Mesenchymal stem cell (in vitro differentiated cells and primary cell): ENCODE measurements around the gene ADD3.
A peak's percentile ranks its signal among the peaks of the same experiment; 100 is the strongest.

Source experiments
- DNase-seq: peaks from one replicate; pipeline ENCODE4 v3.0.0-alpha.2; 2013
- H2AFZ ChIP-seq: one replicate; pipeline ENCODE4 v1.6.1; 2013; ENCODE audit warnings: low read depth, mild to moderate bottlenecking, control low read depth, inconsistent platforms, low read length, moderate library complexity
- H2AK5ac ChIP-seq: 2 replicates; pipeline ENCODE4 v1.6.1; 2013; ENCODE audit warnings: low read length, moderate library complexity, mild to moderate bottlenecking, inconsistent platforms; ENCODE audit not compliant: severe bottlenecking
- H2BK120ac ChIP-seq: one replicate; pipeline ENCODE4 v1.6.1; 2013; ENCODE audit warnings: low read depth, mild to moderate bottlenecking, inconsistent platforms, low read length, moderate library complexity
- H2BK12ac ChIP-seq, 2 experiments: one replicate each; pipeline ENCODE4 v1.6.1; 2013; ENCODE audit warnings: inconsistent platforms in 2 of 2, low read length in 2 of 2, mild to moderate bottlenecking in 2 of 2, moderate library complexity in 2 of 2, control low read depth in 1 of 2
- H2BK15ac ChIP-seq: one replicate; pipeline ENCODE4 v1.6.1; 2013; ENCODE audit warnings: mild to moderate bottlenecking, low read depth, inconsistent platforms; ENCODE audit not compliant: poor library complexity, severe bottlenecking
- H2BK5ac ChIP-seq: 2 replicates; pipeline ENCODE4 v1.6.1; 2013; ENCODE audit warnings: low read depth, mild to moderate bottlenecking, low read length, control low read depth, inconsistent platforms; ENCODE audit not compliant: poor library complexity, severe bottlenecking
- H3K14ac ChIP-seq, 2 experiments: one replicate each; pipeline ENCODE4 v1.6.1; 2013; ENCODE audit warnings: inconsistent platforms in 2 of 2, low read length in 2 of 2, control low read depth in 1 of 2, mild to moderate bottlenecking in 1 of 2, moderate library complexity in 1 of 2
- H3K18ac ChIP-seq, 2 experiments: one replicate each; pipeline ENCODE4 v1.6.1; 2013; ENCODE audit warnings: inconsistent platforms in 2 of 2, low read length in 2 of 2, control low read depth in 1 of 2, low read depth in 1 of 2, mild to moderate bottlenecking in 1 of 2
- H3K23ac ChIP-seq, 2 experiments: one replicate each; pipeline ENCODE4 v1.6.1; 2013; ENCODE audit warnings: inconsistent platforms in 2 of 2, low read length in 2 of 2, mild to moderate bottlenecking in 2 of 2, moderate library complexity in 2 of 2, control low read depth in 1 of 2
- H3K27ac ChIP-seq: 2 replicates; pipeline ENCODE4 v1.5.1; 2013; ENCODE audit warnings: mild to moderate bottlenecking, moderate library complexity, low read length, control low read depth, inconsistent platforms; ENCODE audit not compliant: poor library complexity, severe bottlenecking
- H3K27me3 ChIP-seq, 2 experiments: 2 replicates each; pipeline versions ENCODE4 v1.6.1 to v1.7.0; 2013; ENCODE audit warnings: low read length in 2 of 2, mild to moderate bottlenecking in 2 of 2, moderate library complexity in 2 of 2, control low read depth in 1 of 2, inconsistent platforms in 1 of 2; ENCODE audit not compliant: control insufficient read depth in 1 of 2, insufficient read depth in 1 of 2
- H3K36me3 ChIP-seq, 2 experiments: 2 replicates each; pipeline versions ENCODE4 v1.6.1 to v1.7.0; 2013; ENCODE audit warnings: low read length in 2 of 2, control low read depth in 1 of 2, inconsistent platforms in 1 of 2, low read depth in 1 of 2, mild to moderate bottlenecking in 1 of 2; ENCODE audit not compliant: insufficient read depth in 2 of 2, control insufficient read depth in 1 of 2
- H3K4ac ChIP-seq, 2 experiments: one replicate each; pipeline ENCODE4 v1.6.1; 2013; ENCODE audit warnings: inconsistent platforms in 2 of 2, low read length in 2 of 2, mild to moderate bottlenecking in 2 of 2, moderate library complexity in 2 of 2, control low read depth in 1 of 2, low read depth in 1 of 2
- H3K4me1 ChIP-seq: 2 replicates; pipeline ENCODE4 v1.6.1; 2013; ENCODE audit warnings: low read depth, low read length, control low read depth; ENCODE audit not compliant: control insufficient read depth, insufficient read depth
- H3K4me2 ChIP-seq: 2 replicates; pipeline ENCODE4 v1.6.1; 2013; ENCODE audit warnings: low read length, mild to moderate bottlenecking, inconsistent platforms; ENCODE audit not compliant: poor library complexity, severe bottlenecking
- H3K4me3 ChIP-seq, 2 experiments: 2 replicates each; pipeline versions ENCODE4 v1.5.1 to v1.7.0; 2013; ENCODE audit warnings: low read length in 2 of 2, mild to moderate bottlenecking in 2 of 2, control low read depth in 1 of 2, low read depth in 1 of 2; ENCODE audit not compliant: insufficient read depth in 1 of 2
- H3K79me1 ChIP-seq: replicated peaks from 2 replicates; pipeline ENCODE4 v1.6.1; 2013; ENCODE audit warnings: mild to moderate bottlenecking, control low read depth, low read length, inconsistent platforms; ENCODE audit not compliant: poor library complexity, severe bottlenecking
- H3K9ac ChIP-seq: 2 replicates; pipeline ENCODE4 v1.7.0; 2013; ENCODE audit warnings: mild to moderate bottlenecking, low read length, moderate library complexity
- H3K9me3 ChIP-seq: 2 replicates; pipeline ENCODE4 v1.7.0; 2013; ENCODE audit warnings: mild to moderate bottlenecking, low read length; ENCODE audit not compliant: control insufficient read depth
- H4K8ac ChIP-seq: one replicate; pipeline ENCODE4 v1.6.1; 2013; ENCODE audit warnings: inconsistent platforms, mild to moderate bottlenecking, low read length, moderate library complexity
- H4K91ac ChIP-seq: one replicate; pipeline ENCODE4 v1.6.1; 2013; ENCODE audit warnings: mild to moderate bottlenecking, low read length, inconsistent platforms
- WGBS: methylation state at CpG from one replicate; pipeline ENCODE4 v1.1.7; 2013; ENCODE audit warnings: mixed read lengths; 5-methylcytosine and 5-hydroxymethylcytosine counted together

The ADD3 gene

GRCh38 chr10:110083884-110084283 lies 76.1 kb downstream of the ADD3 start:
- peak; percentile 38 for DNase-seq
- H2AK5ac ChIP-seq = no peak overlapping the region
- no peak overlapping the region for H3K14ac ChIP-seq
- H3K4me2 ChIP-seq = no peak overlapping the region
- H2BK15ac ChIP-seq = no peak overlapping the region
- no peak overlapping the region for H3K18ac ChIP-seq
- H2BK5ac ChIP-seq = no peak overlapping the region
- no peak overlapping the region for H4K8ac ChIP-seq
- H2AFZ ChIP-seq = no peak overlapping the region
- H3K4me3 ChIP-seq = no peak overlapping the region
- H4K91ac ChIP-seq = no peak overlapping the region
- H2BK12ac ChIP-seq = no peak overlapping the region
- H3K27ac ChIP-seq = no peak overlapping the region
- no peak overlapping the region for H3K4ac ChIP-seq
- peaks cover 2% of the 10 kb centered on the region for H3K4me1 ChIP-seq
- H3K27me3 ChIP-seq = no peaks in the 10 kb centered on the region
- H3K9ac ChIP-seq = no peak overlapping the region
- H3K9me3 ChIP-seq = no peaks in the 10 kb centered on the region
- H3K23ac ChIP-seq = no peak overlapping the region
- peaks cover 16% of the 10 kb centered on the region for H3K79me1 ChIP-seq
- no peak overlapping the region for H2BK120ac ChIP-seq
- peaks cover 0 to 5% of the 10 kb centered on the region in 2 experiments for H3K36me3 ChIP-seq

DNA sequence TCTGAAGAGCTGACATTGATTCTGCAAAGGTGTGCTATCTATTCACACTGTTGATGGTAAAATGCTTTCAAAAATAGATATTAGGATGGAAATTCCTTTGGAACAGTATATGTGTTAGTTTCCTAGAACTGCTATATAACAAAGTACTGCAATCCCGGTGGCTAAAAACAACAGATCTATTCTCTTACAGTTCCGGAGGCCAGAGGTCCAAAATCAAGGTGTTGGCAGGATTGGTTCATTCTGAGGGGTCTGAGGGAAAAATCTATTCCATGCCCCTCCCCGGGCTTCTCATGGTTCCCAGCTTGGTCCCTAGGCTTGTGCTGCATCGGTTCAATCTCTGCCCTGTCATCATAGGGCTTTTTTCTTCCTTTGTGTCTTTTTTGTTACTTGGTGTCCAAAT lies 79.9 kb downstream of the ADD3 start:
- Histone ChIP-seq H2BK5ac (no peak overlapping the region), H2BK15ac (no peak overlapping the region), H3K14ac (no peak overlapping the region), H3K9me3 (no peaks in the 10 kb centered on the region), H3K36me3 (peaks cover 0 to 19% of the 10 kb centered on the region in 2 experiments), H3K4me1 (no peaks in the 10 kb centered on the region), H3K27ac (no peak overlapping the region), H2BK120ac (no peak overlapping the region), H2AFZ (no peak overlapping the region), H3K4me3 (no peak overlapping the region), H3K27me3 (no peaks in the 10 kb centered on the region), H3K23ac (no peak overlapping the region), H2AK5ac (no peak overlapping the region), H2BK12ac (no peak overlapping the region), H3K9ac (no peak overlapping the region), H4K8ac (no peak overlapping the region), H3K4me2 (no peak overlapping the region), H4K91ac (no peak overlapping the region), H3K79me1 (peaks cover 17% of the 10 kb centered on the region), H3K4ac (no peak overlapping the region), H3K18ac (no peak overlapping the region)
- no peak for DNase-seq
- 100% methylated on average over 4 of the region's 4 CpGs for WGBS

GRCh38 chr10:110088367-110089104 lies 80.8 kb downstream of the ADD3 start:
- Histone ChIP-seq H3K36me3 (peaks cover 0 to 19% of the 10 kb centered on the region in 2 experiments), H3K18ac (no peak overlapping the region), H4K91ac (no peak overlapping the region), H4K8ac (no peak overlapping the region), H3K4me1 (no peaks in the 10 kb centered on the region), H3K14ac (no peak overlapping the region), H3K4me3 (no peak overlapping the region), H2BK15ac (no peak overlapping the region), H2BK5ac (no peak overlapping the region), H3K4me2 (no peak overlapping the region), H3K79me1 (peaks cover 17% of the 10 kb centered on the region), H3K9me3 (no peaks in the 10 kb centered on the region), H2BK12ac (no peak overlapping the region), H2AK5ac (no peak overlapping the region), H3K4ac (no peak overlapping the region), H3K9ac (peak overlapping the region; percentile 27), H2AFZ (no peak overlapping the region), H3K27me3 (no peaks in the 10 kb centered on the region), H3K27ac (no peak overlapping the region), H3K23ac (no peak overlapping the region), H2BK120ac (no peak overlapping the region)
- WGBS = 98% methylated on average over 4 of the region's 4 CpGs
- no peak for DNase-seq

DNA sequence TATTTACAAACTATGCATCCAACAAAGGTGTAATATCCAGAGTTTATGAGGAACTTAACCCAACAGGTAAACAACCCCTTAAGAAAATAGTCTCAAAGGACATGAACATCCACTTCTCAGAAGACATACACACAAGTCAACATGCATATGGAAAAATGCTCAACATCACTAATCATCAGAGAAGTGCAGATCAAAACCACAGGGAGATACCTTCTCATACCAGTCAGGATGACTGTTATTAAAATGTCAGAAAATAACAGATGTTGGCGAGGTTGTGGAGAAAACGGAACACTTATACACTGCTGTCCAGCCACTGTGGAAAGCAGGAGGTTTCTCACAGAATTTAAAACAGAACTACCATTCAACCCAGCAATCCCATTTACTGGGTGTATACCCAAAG lies 84.0 kb downstream of the ADD3 start:
- Histone ChIP-seq H2AFZ (no peak overlapping the region), H3K9ac (no peak overlapping the region), H3K27ac (no peak overlapping the region), H2BK120ac (no peak overlapping the region), H3K79me1 (peaks cover 17% of the 10 kb centered on the region), H4K8ac (no peak overlapping the region), H3K4ac (no peak overlapping the region), H3K4me1 (no peaks in the 10 kb centered on the region), H2BK12ac (no peak overlapping the region), H2BK15ac (no peak overlapping the region), H3K14ac (no peak overlapping the region), H3K27me3 (no peaks in the 10 kb centered on the region), H2BK5ac (no peak overlapping the region), H3K36me3 (peaks cover 0 to 18% of the 10 kb centered on the region in 2 experiments), H2AK5ac (no peak overlapping the region), H4K91ac (no peak overlapping the region), H3K23ac (no peak overlapping the region), H3K4me3 (no peak overlapping the region), H3K18ac (no peak overlapping the region), H3K4me2 (no peak overlapping the region), H3K9me3 (no peaks in the 10 kb centered on the region)
- no peak for DNase-seq
- 98% methylated on average over 2 of the region's 2 CpGs for WGBS
